ENCODE results near the gene SLC16A6. TPM values are rescaled to one million over a fixed set of nuclear protein-coding genes. Genes with fewer than 3 reads are reported as not detected.

Gene SLC16A6
- total RNA-seq, 1 donor from 2014 or later: 7.5 TPM

GRCh38 chr17:68291836-68292688 is 1.1 kb upstream of the SLC16A6 start:
- H3K4me3 ChIP-seq: peak overlapping the region; percentile 60
- TF ChIP-seq, protein P1, sequence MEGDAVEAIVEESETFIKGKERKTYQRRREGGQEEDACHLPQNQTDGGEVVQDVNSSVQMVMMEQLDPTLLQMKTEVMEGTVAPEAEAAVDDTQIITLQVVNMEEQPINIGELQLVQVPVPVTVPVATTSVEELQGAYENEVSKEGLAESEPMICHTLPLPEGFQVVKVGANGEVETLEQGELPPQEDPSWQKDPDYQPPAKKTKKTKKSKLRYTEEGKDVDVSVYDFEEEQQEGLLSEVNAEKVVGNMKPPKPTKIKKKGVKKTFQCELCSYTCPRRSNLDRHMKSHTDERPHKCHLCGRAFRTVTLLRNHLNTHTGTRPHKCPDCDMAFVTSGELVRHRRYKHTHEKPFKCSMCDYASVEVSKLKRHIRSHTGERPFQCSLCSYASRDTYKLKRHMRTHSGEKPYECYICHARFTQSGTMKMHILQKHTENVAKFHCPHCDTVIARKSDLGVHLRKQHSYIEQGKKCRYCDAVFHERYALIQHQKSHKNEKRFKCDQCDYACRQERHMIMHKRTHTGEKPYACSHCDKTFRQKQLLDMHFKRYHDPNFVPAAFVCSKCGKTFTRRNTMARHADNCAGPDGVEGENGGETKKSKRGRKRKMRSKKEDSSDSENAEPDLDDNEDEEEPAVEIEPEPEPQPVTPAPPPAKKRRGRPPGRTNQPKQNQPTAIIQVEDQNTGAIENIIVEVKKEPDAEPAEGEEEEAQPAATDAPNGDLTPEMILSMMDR (IDR thresholded peaks at IDR 0.05): no peak
- H3K4me1 ChIP-seq: peaks cover 17% of the 10 kb centered on the region
- ATAC-seq (peak; percentile 90), DNase-seq (peak; percentile 95)
- no peaks in the 10 kb centered on the region for H3K9me3 ChIP-seq
- intact Hi-C loops (cut with DNase I): no loop called here
- H3K36me3 ChIP-seq: no peaks in the 10 kb centered on the region
- peaks cover 22% of the 10 kb centered on the region for H3K27me3 ChIP-seq
- H3K27ac ChIP-seq: peak overlapping the region; percentile 92

- Histone ChIP-seq H3K4me3 (peak overlapping the region; percentile 60), H3K9me3 (no peaks in the 10 kb centered on the region), H3K36me3 (no peaks in the 10 kb centered on the region), H3K27ac (peak overlapping the region; percentile 92), H3K4me1 (peaks cover 17% of the 10 kb centered on the region), H3K27me3 (peaks cover 15% of the 10 kb centered on the region)
- no peak for ATAC-seq
- TF ChIP-seq, protein P1 (IDR thresholded peaks at IDR 0.05): no peak
- intact Hi-C loops (cut with DNase I): no loop called here
- DNase-seq: peak; percentile 77
Observed at GRCh38 chr17:68290268-68290954, 516 bp downstream of the SLC16A6 start.

DNA sequence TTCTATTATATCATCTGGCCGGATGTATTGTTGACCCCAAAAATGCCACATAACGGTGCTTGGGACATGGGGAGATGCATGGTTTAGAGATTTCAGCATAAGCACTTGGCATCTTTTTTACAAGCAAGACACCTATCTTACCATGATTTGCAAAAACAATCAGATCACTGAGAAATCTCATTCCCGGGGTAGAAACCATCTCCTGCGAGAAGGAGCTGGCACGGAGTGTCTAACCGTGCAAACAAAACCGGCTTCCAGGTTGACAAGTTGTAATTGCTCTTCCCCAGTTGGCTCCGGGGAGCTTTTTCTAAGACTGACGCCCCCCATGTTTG is 1.0 kb downstream of the SLC16A6 start:
- Histone ChIP-seq H3K4me1 (peaks cover 17% of the 10 kb centered on the region), H3K36me3 (no peaks in the 10 kb centered on the region), H3K4me3 (peak overlapping the region; percentile 60), H3K27ac (peak overlapping the region; percentile 92), H3K9me3 (no peaks in the 10 kb centered on the region), H3K27me3 (peaks cover 15% of the 10 kb centered on the region)
- intact Hi-C loops (cut with DNase I): no loop called here
- DNase-seq: no peak
- TF ChIP-seq, protein P1 (IDR thresholded peaks at IDR 0.05): no peak
- ATAC-seq: no peak

GRCh38 chr17:68289473-68289872 is 1.5 kb downstream of the SLC16A6 start:
- TF ChIP-seq, protein P1 (IDR thresholded peaks at IDR 0.05): no peak

GRCh38 chr17:68288804-68289203 is 2.1 kb downstream of the SLC16A6 start:
- H3K27ac ChIP-seq: peak overlapping the region; percentile 92
- intact Hi-C loops (cut with DNase I): no loop called here
- H3K36me3 ChIP-seq: no peaks in the 10 kb centered on the region
- TF ChIP-seq, protein P1 (IDR thresholded peaks at IDR 0.05): no peak
- ATAC-seq (no peak), DNase-seq (no peak)
- H3K27me3 ChIP-seq: peaks cover 12% of the 10 kb centered on the region
- peaks cover 17% of the 10 kb centered on the region for H3K4me1 ChIP-seq
- no peak overlapping the region for H3K4me3 ChIP-seq
- no peaks in the 10 kb centered on the region for H3K9me3 ChIP-seq

More at GRCh38 chr17:68289473-68289872, 1.5 kb downstream of the SLC16A6 start:
- no peaks in the 10 kb centered on the region for H3K9me3 ChIP-seq
- DNase-seq (no peak), ATAC-seq (no peak)
- H3K27me3 ChIP-seq: peaks cover 15% of the 10 kb centered on the region
- peak overlapping the region; percentile 92 for H3K27ac ChIP-seq
- intact Hi-C loops (cut with DNase I): no loop called here
- peak overlapping the region; percentile 60 for H3K4me3 ChIP-seq
- no peaks in the 10 kb centered on the region for H3K36me3 ChIP-seq
- peaks cover 17% of the 10 kb centered on the region for H3K4me1 ChIP-seq
